ENCODE measurements around the gene CDH4.

Gene CDH4

GRCh38 chr20:61806314-61806713, 554.3 kb downstream of the CDH4 start:
- Histone ChIP-seq H3K4me1 (ENCODE audit: control insufficient read depth, insufficient read depth, low read length) (no peaks in the 10 kb centered on the region), H3K27me3 (ENCODE audit: control insufficient read depth, insufficient read depth, low read length) (no peaks in the 10 kb centered on the region; the same call in 1 of the 2 replicates), H3K4me3 (ENCODE audit: low read depth, low read length) (no peak overlapping the region), H3K9ac (ENCODE audit: low read depth, low read length) (no peak overlapping the region), H3K27ac (ENCODE audit: low read depth, low read length) (no peak overlapping the region), H3K36me3 (ENCODE audit: control insufficient read depth, insufficient read depth, low read length) (no peaks in the 10 kb centered on the region), H3K9me3 (ENCODE audit: control insufficient read depth, insufficient read depth, low read length) (no peaks in the 10 kb centered on the region)

- Histone ChIP-seq H3K4me3 (ENCODE audit: low read depth, low read length) (no peak overlapping the region), H3K9ac (ENCODE audit: low read depth, low read length) (no peak overlapping the region), H3K27me3 (ENCODE audit: control insufficient read depth, insufficient read depth, low read length) (no peaks in the 10 kb centered on the region; the same call in 1 of the 2 replicates), H3K27ac (ENCODE audit: low read depth, low read length) (no peak overlapping the region), H3K36me3 (ENCODE audit: control insufficient read depth, insufficient read depth, low read length) (no peaks in the 10 kb centered on the region), H3K4me1 (ENCODE audit: control insufficient read depth, insufficient read depth, low read length) (no peaks in the 10 kb centered on the region), H3K9me3 (ENCODE audit: control insufficient read depth, insufficient read depth, low read length) (no peaks in the 10 kb centered on the region)
These were observed 554.9 kb downstream of the CDH4 start for GRCh38 chr20:61806995-61807394.

DNA sequence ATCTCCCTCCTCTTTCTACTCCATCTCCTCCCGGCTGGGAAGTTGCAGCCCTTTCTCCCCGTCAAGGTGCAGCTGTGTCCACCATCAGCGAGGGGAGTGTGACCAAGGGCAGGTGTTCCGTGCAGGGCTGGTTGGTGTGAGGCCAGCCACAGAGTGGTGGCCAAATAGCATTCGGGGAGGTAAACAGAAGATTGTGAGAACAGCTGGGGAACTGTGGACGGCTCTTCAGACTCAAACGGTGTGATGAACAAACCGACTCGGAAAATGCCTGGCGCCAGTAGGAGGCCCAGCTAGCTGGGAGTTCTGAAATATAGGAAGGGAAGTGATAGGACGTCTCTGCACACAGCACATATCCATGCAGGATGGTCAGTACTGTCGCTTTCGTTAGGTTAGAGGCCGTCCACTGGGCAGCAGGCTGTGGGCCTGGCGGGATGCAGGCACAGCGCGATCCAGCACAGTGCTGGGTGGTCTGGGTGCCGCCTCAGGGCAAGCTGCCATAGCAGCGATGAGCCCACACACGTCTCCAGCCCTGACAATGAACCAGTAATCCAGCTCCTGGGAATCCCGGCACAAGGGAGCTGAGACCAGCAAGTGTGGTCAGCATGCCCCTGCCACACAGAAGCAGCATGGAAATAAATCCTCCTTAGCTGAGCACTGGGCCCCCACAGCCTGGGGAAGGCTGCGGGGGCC, 555.6 kb downstream of the CDH4 start:
- no peaks in the 10 kb centered on the region; the same call in 1 of the 2 replicates for H3K27me3 ChIP-seq (ENCODE audit: control insufficient read depth, insufficient read depth, low read length)
- no peak overlapping the region for H3K27ac ChIP-seq (ENCODE audit: low read depth, low read length)

DNA sequence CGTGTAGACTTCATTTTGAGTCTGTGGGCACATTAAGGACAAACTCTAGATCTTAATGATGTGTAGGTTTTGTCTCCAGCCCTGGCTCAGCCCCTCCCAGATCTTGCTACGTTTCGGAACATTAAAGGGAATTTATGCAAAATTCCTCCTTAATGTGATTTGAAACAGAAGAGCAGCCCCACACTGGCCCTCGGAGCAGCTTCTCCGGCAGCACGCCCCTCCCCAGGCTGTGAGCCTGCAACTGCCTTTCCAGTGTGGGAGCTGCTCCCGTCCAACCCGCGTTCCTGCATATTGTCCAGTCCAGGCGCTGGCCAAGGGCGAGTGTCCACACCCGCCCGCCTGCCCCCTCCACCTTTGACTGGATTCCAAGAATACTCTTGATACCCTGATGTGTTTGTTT, 556.4 kb downstream of the CDH4 start:
- no peak overlapping the region for H3K4me3 ChIP-seq (ENCODE audit: low read depth, low read length)
- H3K9ac ChIP-seq (ENCODE audit: low read depth, low read length): no peak overlapping the region
- no peaks in the 10 kb centered on the region for H3K36me3 ChIP-seq (ENCODE audit: control insufficient read depth, insufficient read depth, low read length)
- H3K27ac ChIP-seq (ENCODE audit: low read depth, low read length): no peak overlapping the region
- no peaks in the 10 kb centered on the region for H3K9me3 ChIP-seq (ENCODE audit: control insufficient read depth, insufficient read depth, low read length)
- H3K27me3 ChIP-seq (ENCODE audit: control insufficient read depth, insufficient read depth, low read length): no peaks in the 10 kb centered on the region; the same call in 1 of the 2 replicates
- H3K4me1 ChIP-seq (ENCODE audit: control insufficient read depth, insufficient read depth, low read length): no peaks in the 10 kb centered on the region

More for the DNA sequence above, 555.6 kb downstream of the CDH4 start:
- no peak overlapping the region for H3K9ac ChIP-seq (ENCODE audit: low read depth, low read length)
- no peak overlapping the region for H3K4me3 ChIP-seq (ENCODE audit: low read depth, low read length)
- no peaks in the 10 kb centered on the region for H3K9me3 ChIP-seq (ENCODE audit: control insufficient read depth, insufficient read depth, low read length)
- H3K36me3 ChIP-seq (ENCODE audit: control insufficient read depth, insufficient read depth, low read length): no peaks in the 10 kb centered on the region
- H3K4me1 ChIP-seq (ENCODE audit: control insufficient read depth, insufficient read depth, low read length): no peaks in the 10 kb centered on the region

GRCh38 chr20:61809006-61809770, 557.1 kb downstream of the CDH4 start:
- Histone ChIP-seq H3K27me3 (ENCODE audit: control insufficient read depth, insufficient read depth, low read length) (no peaks in the 10 kb centered on the region; the same call in 1 of the 2 replicates), H3K4me3 (ENCODE audit: low read depth, low read length) (no peak overlapping the region), H3K9me3 (ENCODE audit: control insufficient read depth, insufficient read depth, low read length) (no peaks in the 10 kb centered on the region), H3K27ac (ENCODE audit: low read depth, low read length) (no peak overlapping the region), H3K9ac (ENCODE audit: low read depth, low read length) (no peak overlapping the region), H3K36me3 (ENCODE audit: control insufficient read depth, insufficient read depth, low read length) (no peaks in the 10 kb centered on the region), H3K4me1 (ENCODE audit: control insufficient read depth, insufficient read depth, low read length) (no peaks in the 10 kb centered on the region)

GRCh38 chr20:61810066-61810737, 558.1 kb downstream of the CDH4 start:
- Histone ChIP-seq H3K9ac (ENCODE audit: low read depth, low read length) (no peak overlapping the region), H3K4me1 (ENCODE audit: control insufficient read depth, insufficient read depth, low read length) (no peaks in the 10 kb centered on the region), H3K27me3 (ENCODE audit: control insufficient read depth, insufficient read depth, low read length) (no peaks in the 10 kb centered on the region; the same call in 1 of the 2 replicates), H3K36me3 (ENCODE audit: control insufficient read depth, insufficient read depth, low read length) (no peaks in the 10 kb centered on the region), H3K9me3 (ENCODE audit: control insufficient read depth, insufficient read depth, low read length) (no peaks in the 10 kb centered on the region), H3K4me3 (ENCODE audit: low read depth, low read length) (no peak overlapping the region), H3K27ac (ENCODE audit: low read depth, low read length) (no peak overlapping the region)

GRCh38 chr20:61810738-61811135, 558.7 kb downstream of the CDH4 start:
- Histone ChIP-seq H3K4me1 (ENCODE audit: control insufficient read depth, insufficient read depth, low read length) (no peaks in the 10 kb centered on the region), H3K9ac (ENCODE audit: low read depth, low read length) (no peak overlapping the region), H3K27ac (ENCODE audit: low read depth, low read length) (no peak overlapping the region), H3K9me3 (ENCODE audit: control insufficient read depth, insufficient read depth, low read length) (no peaks in the 10 kb centered on the region), H3K4me3 (ENCODE audit: low read depth, low read length) (no peak overlapping the region), H3K36me3 (ENCODE audit: control insufficient read depth, insufficient read depth, low read length) (no peaks in the 10 kb centered on the region), H3K27me3 (ENCODE audit: control insufficient read depth, insufficient read depth, low read length) (no peaks in the 10 kb centered on the region; the same call in 1 of the 2 replicates)

DNA sequence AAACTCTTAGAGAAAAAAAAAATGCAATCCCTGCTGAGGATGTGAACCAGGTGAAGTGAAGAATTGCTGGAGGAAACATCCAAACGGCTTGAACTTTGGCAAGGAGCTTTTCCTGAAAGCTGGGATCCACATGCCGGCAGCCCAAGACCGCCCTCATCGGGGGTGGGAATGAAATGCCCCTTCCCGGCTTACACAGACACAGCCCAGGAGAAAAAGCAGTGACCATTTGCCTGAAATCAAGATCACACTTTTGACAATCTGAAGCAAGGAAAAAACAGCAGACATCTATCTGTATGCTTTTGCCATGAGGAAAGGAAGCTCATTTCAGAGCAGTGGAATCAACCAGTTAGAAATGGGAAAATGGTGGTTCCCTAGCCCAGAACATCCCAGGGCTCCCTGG, 559.1 kb downstream of the CDH4 start:
- Histone ChIP-seq H3K36me3 (ENCODE audit: control insufficient read depth, insufficient read depth, low read length) (no peaks in the 10 kb centered on the region), H3K27ac (ENCODE audit: low read depth, low read length) (no peak overlapping the region), H3K9ac (ENCODE audit: low read depth, low read length) (no peak overlapping the region), H3K27me3 (ENCODE audit: control insufficient read depth, insufficient read depth, low read length) (no peaks in the 10 kb centered on the region; the same call in 1 of the 2 replicates), H3K9me3 (ENCODE audit: control insufficient read depth, insufficient read depth, low read length) (no peaks in the 10 kb centered on the region), H3K4me3 (ENCODE audit: low read depth, low read length) (no peak overlapping the region), H3K4me1 (ENCODE audit: control insufficient read depth, insufficient read depth, low read length) (no peaks in the 10 kb centered on the region)

- H3K4me3 ChIP-seq (ENCODE audit: low read depth, low read length): no peak overlapping the region
- H3K9me3 ChIP-seq (ENCODE audit: control insufficient read depth, insufficient read depth, low read length): no peaks in the 10 kb centered on the region
- H3K27ac ChIP-seq (ENCODE audit: low read depth, low read length): no peak overlapping the region
- no peaks in the 10 kb centered on the region for H3K36me3 ChIP-seq (ENCODE audit: control insufficient read depth, insufficient read depth, low read length)
- no peaks in the 10 kb centered on the region for H3K27me3 ChIP-seq (ENCODE audit: control insufficient read depth, insufficient read depth, low read length)
- H3K4me1 ChIP-seq (ENCODE audit: control insufficient read depth, insufficient read depth, low read length): no peaks in the 10 kb centered on the region
- no peak overlapping the region for H3K9ac ChIP-seq (ENCODE audit: low read depth, low read length)
These were observed 560.2 kb downstream of the CDH4 start for GRCh38 chr20:61812121-61812844.

GRCh38 chr20:61812845-61813485, 560.9 kb downstream of the CDH4 start:
- Histone ChIP-seq H3K4me1 (ENCODE audit: control insufficient read depth, insufficient read depth, low read length) (no peaks in the 10 kb centered on the region), H3K4me3 (ENCODE audit: low read depth, low read length) (no peak overlapping the region), H3K36me3 (ENCODE audit: control insufficient read depth, insufficient read depth, low read length) (no peaks in the 10 kb centered on the region), H3K27me3 (ENCODE audit: control insufficient read depth, insufficient read depth, low read length) (no peaks in the 10 kb centered on the region), H3K27ac (ENCODE audit: low read depth, low read length) (no peak overlapping the region), H3K9me3 (ENCODE audit: control insufficient read depth, insufficient read depth, low read length) (no peaks in the 10 kb centered on the region), H3K9ac (ENCODE audit: low read depth, low read length) (no peak overlapping the region)
